Vagina (tissue), 2 donors: ENCODE results near the gene PCYT2. TPM values are rescaled to one million over a fixed set of nuclear protein-coding genes. Genes with fewer than 3 reads are reported as not detected.
A peak's percentile ranks its signal among the peaks of the same experiment; 100 is the strongest.

Experiments
- DNase-seq, 2 donors: peaks; one replicate each; pipeline ENCODE4 v3.0.0-alpha.2; 2017; ENCODE audit errors: extremely low spot score in 2 of 2
- H3K27ac ChIP-seq: fragments of 200-600 bp; sonication (generic); one replicate; pipeline ENCODE4 v1.5.1; 2019
- H3K27me3 ChIP-seq: fragments of 200-600 bp; sonication (generic); one replicate; pipeline ENCODE4 v1.5.1; 2019
- H3K36me3 ChIP-seq, 2 donors: fragments of 200-600 bp; sonication (generic); one replicate each; pipeline ENCODE4 v1.5.1; 2017 to 2019
- H3K4me1 ChIP-seq: fragments of 200-600 bp; sonication (generic); one replicate; pipeline ENCODE4 v1.5.1; 2019
- H3K4me3 ChIP-seq, 2 donors: fragments of 200-600 bp; sonication (generic); 1 replicate in 1 of 2; 2 replicates in 1 of 2; pipeline ENCODE4 v1.5.1; 2016 to 2019
- H3K9me3 ChIP-seq: fragments of 200-600 bp; sonication (generic); one replicate; pipeline ENCODE4 v1.5.1; 2019
- CTCF ChIP-seq, 3 experiments: fragments of 450-650 bp in 2 of 3; fragments of 200-600 bp in 1 of 3; sonication (generic) in 1 of 3; IDR thresholded peaks; one replicate each; pipeline ENCODE4 v1.5.1; 2017 to 2019; ENCODE audit warnings: antibody characterized with exemption in 3 of 3, mild to moderate bottlenecking in 2 of 3, moderate library complexity in 2 of 3
- POLR2A ChIP-seq, 2 donors: fragments of 450-650 bp; IDR thresholded peaks; one replicate each; pipeline ENCODE4 v1.6.1; 2017; ENCODE audit warnings: antibody characterized with exemption in 2 of 2, mild to moderate bottlenecking in 2 of 2, moderate library complexity in 2 of 2
- POLR2AphosphoS5 ChIP-seq, 2 donors: sonication (generic); formaldehyde crosslinking; IDR thresholded peaks; one replicate each; pipeline ENCODE4 v1.9.0; 2017; ENCODE audit warnings: antibody characterized with exemption in 2 of 2, mild to moderate bottlenecking in 2 of 2, low read depth in 1 of 2; ENCODE audit not compliant: insufficient read depth in 1 of 2
- intact Hi-C: fragments of 100-400 bp; cut with DNase I; formaldehyde crosslinking; loops from one replicate; pipeline ENCODE4 v1.15.1; 2023
- total RNA-seq: library from RNA; depleted of rRNA; stranded (reverse); fragments of >200 nt; gene quantifications from one replicate; pipeline ENCODE4 v1.2.3, GENCODE V29; 2016

PCYT2 gene
- 28.0 TPM for total RNA-seq

GRCh38 chr17:81911277-81911961 lies at the start of gene PCYT2:
PCYT2 (minus strand) TSS chr17:81911399; CDS start chr17:81911355, 44 bp downstream.
- Histone ChIP-seq H3K27me3 (no peaks in the 10 kb centered on the region), H3K9me3 (no peaks in the 10 kb centered on the region), H3K4me1 (peaks cover 29% of the 10 kb centered on the region), H3K4me3 (peak within 1 kb of the TSS; percentile 75 to 90), H3K27ac (peak within 1 kb of the TSS; percentile 57), H3K36me3 (peaks cover 0 to 38% of the 10 kb centered on the region in 2 donors)
- intact Hi-C loops: no loop called here
- no peak for DNase-seq
- TF ChIP-seq POLR2AphosphoS5 (IDR thresholded peaks at IDR 0.05; ENCODE audit: insufficient read depth in 1 of 2, low read depth in 1 of 2) (peak in 1 of 2 donors; percentile 36), POLR2A (IDR thresholded peaks at IDR 0.05) (no peak), CTCF (IDR thresholded peaks at IDR 0.05) (no peak)

DNA sequence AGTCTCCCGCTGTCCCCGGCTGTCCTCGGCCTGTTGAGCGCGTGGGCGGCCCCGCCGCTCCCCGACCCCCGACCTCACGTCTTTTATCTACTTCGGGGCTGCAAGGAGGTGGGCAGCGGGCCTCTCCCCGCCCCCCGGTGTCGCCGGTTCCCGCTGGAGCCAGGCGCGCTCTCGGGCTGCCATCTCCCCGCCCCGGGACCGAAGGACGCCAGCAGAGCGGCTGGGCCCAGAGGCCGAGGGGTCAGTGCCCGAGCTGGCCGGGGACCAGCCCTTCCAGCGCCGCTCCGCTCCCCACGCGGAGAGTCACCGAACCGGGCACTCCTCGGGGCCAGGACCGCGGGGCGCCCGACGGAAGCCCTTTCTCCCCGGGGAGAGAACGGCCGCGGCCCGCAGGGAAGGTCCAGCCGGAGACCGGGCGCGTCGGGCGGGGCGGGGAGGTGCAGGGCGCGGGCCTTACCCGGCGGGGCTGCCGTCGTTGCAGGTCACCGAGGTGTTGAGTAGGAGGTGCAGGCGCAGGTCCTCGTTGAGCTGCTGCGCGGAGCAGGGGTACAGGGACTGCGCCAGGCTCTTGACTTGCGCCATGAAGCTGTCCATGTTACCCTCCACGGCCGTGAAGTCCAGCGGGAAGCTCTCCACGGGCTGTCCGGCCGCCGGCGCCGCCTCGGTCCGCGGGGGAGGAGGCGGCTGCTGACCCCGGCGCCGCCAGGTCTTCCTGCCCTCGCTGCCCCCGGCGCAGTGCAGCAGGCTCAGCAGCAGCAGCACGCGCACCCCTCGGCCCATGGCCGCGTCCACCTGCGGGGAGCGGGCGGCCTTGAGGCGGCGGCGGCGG lies 49.1 kb upstream of the PCYT2 start:
- intact Hi-C loops: loop anchor here (5.0 kb wide), 1 partner anchor 52 kb away; no protein-coding TSS in a partner anchor
- H3K4me1 ChIP-seq: peaks cover 8% of the 10 kb centered on the region
- TF ChIP-seq CTCF (IDR thresholded peaks at IDR 0.05) (no peak), POLR2A (IDR thresholded peaks at IDR 0.05) (no peak), POLR2AphosphoS5 (IDR thresholded peaks at IDR 0.05; ENCODE audit: insufficient read depth in 1 of 2, low read depth in 1 of 2) (no peak)
- H3K27me3 ChIP-seq: peaks cover 14% of the 10 kb centered on the region
- H3K36me3 ChIP-seq: no peaks in the 10 kb centered on the region
- DNase-seq: no peak
- H3K27ac ChIP-seq: no peak overlapping the region
- H3K4me3 ChIP-seq: peak overlapping the region; percentile 34 to 40
- H3K9me3 ChIP-seq: no peaks in the 10 kb centered on the region

- Histone ChIP-seq H3K36me3 (no peaks in the 10 kb centered on the region), H3K27ac (no peak overlapping the region), H3K4me3 (peak overlapping the region; percentile 34 to 40), H3K27me3 (peaks cover 14% of the 10 kb centered on the region), H3K9me3 (no peaks in the 10 kb centered on the region), H3K4me1 (peaks cover 8% of the 10 kb centered on the region)
- TF ChIP-seq CTCF (IDR thresholded peaks at IDR 0.05): peak; percentile 37 to 68 (median 58)
- no peak for TF ChIP-seq POLR2A (IDR thresholded peaks at IDR 0.05)
- intact Hi-C loops: loop anchor here (5.0 to 10.0 kb wide), 2 partner anchors 53 to 195 kb away; no protein-coding TSS in a partner anchor
- no peak for DNase-seq
Observed at GRCh38 chr17:81959362-81960129, 48.3 kb upstream of the PCYT2 start.

DNA sequence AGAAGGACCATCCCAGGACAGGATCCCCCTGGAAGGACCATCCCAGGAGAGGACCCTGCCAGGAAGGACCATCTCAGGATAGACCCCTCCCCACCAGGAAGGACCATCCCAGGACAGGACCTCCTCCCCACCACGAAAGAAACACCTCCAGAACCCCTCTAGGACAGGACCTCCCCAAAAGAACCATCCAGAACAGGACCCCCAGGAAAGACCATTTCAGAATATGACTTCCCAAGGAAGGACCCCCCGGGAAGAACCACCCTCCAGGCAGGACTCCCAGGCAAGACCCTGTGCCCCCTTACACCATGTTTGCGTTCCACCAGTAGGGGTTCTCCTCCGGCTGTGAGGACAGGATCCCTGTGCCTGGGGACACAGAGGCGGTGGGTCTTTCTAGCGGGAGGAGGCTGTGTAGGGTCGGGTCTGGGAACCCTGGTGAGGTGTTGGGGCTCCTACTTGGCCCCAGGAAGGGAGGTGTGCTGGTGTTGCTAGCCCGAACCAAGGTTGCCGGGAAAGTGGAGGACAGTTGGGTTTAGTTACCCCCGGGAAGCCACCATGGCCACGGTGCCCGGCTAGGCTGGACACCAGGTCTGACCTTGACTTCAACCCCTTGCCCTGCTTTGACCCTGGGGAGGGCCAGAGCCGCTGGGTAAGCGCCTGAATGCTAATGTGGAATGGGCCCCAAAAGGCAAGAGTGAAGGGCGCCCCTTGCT lies 47.6 kb upstream of the PCYT2 start:
- intact Hi-C loops: loop anchor here (10.0 kb wide), 1 partner anchor 196 kb away; no protein-coding TSS in a partner anchor
- Histone ChIP-seq H3K4me3 (peak overlapping the region in 1 of 2 donors; percentile 40), H3K36me3 (no peaks in the 10 kb centered on the region), H3K9me3 (no peaks in the 10 kb centered on the region), H3K27me3 (peaks cover 14% of the 10 kb centered on the region), H3K4me1 (peaks cover 8% of the 10 kb centered on the region), H3K27ac (no peak overlapping the region)
- TF ChIP-seq POLR2A (IDR thresholded peaks at IDR 0.05) (no peak), POLR2AphosphoS5 (IDR thresholded peaks at IDR 0.05; ENCODE audit: insufficient read depth in 1 of 2, low read depth in 1 of 2) (no peak), CTCF (IDR thresholded peaks at IDR 0.05) (no peak)
- DNase-seq: no peak
